Ovary (tissue), 9 donors: ENCODE results near the gene DDTL. TPM values are rescaled to one million over a fixed set of nuclear protein-coding genes. Genes with fewer than 3 reads are reported as not detected.
"Not testable (repeated sequence)": the region's sequence is repeated elsewhere in the genome, so short reads cannot be mapped to it uniquely, and the experiment has no call there.

ENCODE experiments used
- DNase-seq, 5 donors: peaks; one replicate each; pipeline ENCODE4 v3.0.0-alpha.2; 2019 to 2020
- H3K27ac ChIP-seq, 2 donors: fragments of 200-600 bp; one replicate each; pipeline versions ENCODE4 v1.5.1 to v1.8.0; 2019 to 2022
- H3K27me3 ChIP-seq: fragments of 200-600 bp; one replicate; pipeline ENCODE4 v1.8.0; 2022
- H3K36me3 ChIP-seq: fragments of 200-600 bp; sonication (generic); one replicate; pipeline ENCODE4 v1.5.1; 2019
- H3K4me1 ChIP-seq: one replicate; pipeline ENCODE4 v1.8.1; 2013; ENCODE audit warnings: mild to moderate bottlenecking, moderate library complexity; ENCODE audit not compliant: insufficient read depth
- H3K4me3 ChIP-seq: fragments of 200-600 bp; sonication (generic); one replicate; pipeline ENCODE4 v1.5.1; 2017
- H3K9me3 ChIP-seq, 2 donors: fragments of 200-600 bp in 1 of 2; sonication (generic) in 1 of 2; one replicate each; pipeline versions ENCODE4 v1.5.1 to v1.8.1; 2013 to 2019; ENCODE audit warnings: mild to moderate bottlenecking in 1 of 2, moderate library complexity in 1 of 2
- CTCF ChIP-seq, 3 donors: fragments of 450-650 bp in 2 of 3; fragments of 200-600 bp in 1 of 3; IDR thresholded peaks; one replicate each; pipeline versions ENCODE4 v1.5.1 to v1.8.0; 2016 to 2022; ENCODE audit warnings: antibody characterized with exemption in 3 of 3, mild to moderate bottlenecking in 1 of 3
- EP300 ChIP-seq: sonication (generic); formaldehyde crosslinking; IDR thresholded peaks from one replicate; pipeline ENCODE4 v1.6.1; 2017; ENCODE audit warnings: antibody characterized with exemption
- POLR2A ChIP-seq: fragments of 450-650 bp; IDR thresholded peaks from one replicate; pipeline ENCODE4 v1.6.1; 2017; ENCODE audit warnings: antibody characterized with exemption, mild to moderate bottlenecking, moderate library complexity
- WGBS, 3 donors: extraction: QIAGEN DNeasy Blood & Tissue Kit in 1 of 3; methylation state at CpG; one replicate each; pipeline versions ENCODE4 v1.1.5 to v1.1.7; 2013 to 2017; 5-methylcytosine and 5-hydroxymethylcytosine counted together
- intact Hi-C, 4 donors: fragments of 100-400 bp; cut with DNase I; formaldehyde crosslinking; loops; one replicate each; pipeline versions ENCODE4 v1.11.0 to v1.15.1; 2022 to 2023
- polyA plus RNA-seq, 2 donors: library from polyadenylated mRNA; stranded (reverse); fragments of 200-250 nt in 1 of 2; fragments of 350-450 nt in 1 of 2; fragmentation: Illumina TruSeq in 1 of 2; extraction: RNeasy Lipid Tissue Mini Kit (QIAGEN cat#74804) in 1 of 2; gene quantifications; one replicate each; pipeline ENCODE4 v1.2.3, GENCODE V29; 2013 to 2014
- total RNA-seq, 7 donors: library from RNA; depleted of rRNA in 2 of 7; stranded (reverse); fragments of >200 nt in 2 of 7; fragmentation: NEBNext Ultra II Directional in 3 of 7; extraction: Animal tissue kit (Norgen Biotek cat#: 25700) in 3 of 7; gene quantifications; one replicate each; pipeline versions ENCODE4 v1.1.0 to v1.2.4, GENCODE V29; 2016 to 2023
- donor health status: DM: no; HTN: no; CAD: no; lungs with moderate emphysema.
- donor health status: DM: no; HTN: no; CAD: no.
- donor health status: Bipolar disorder and iron deficiency.
- donor health status: DM: yes; HTN: yes; CAD: no.
- donor health status: DM: no; HTN: no; CAD: no.
- donor health status: DM: yes; HTN: yes; CAD: no.

The DDTL gene
- total and polyA plus RNA-seq, 9 donors, result 1.4 to 5.1 (median 3.3) TPM; not detected in 2

- peak in 1 of 5 donors; percentile 59 for DNase-seq
- TF ChIP-seq CTCF (IDR thresholded peaks at IDR 0.05) (peak in 2 of 3 donors; percentile 28 to 57), POLR2A (no peak)
- H3K27ac ChIP-seq, result no peak overlapping the region
- H3K4me3 ChIP-seq, result no peak overlapping the region
- no peaks in the 10 kb centered on the region for H3K4me1 ChIP-seq
- intact Hi-C loops, result no loop called here
- WGBS, 3 donors, result 44% methylated on average over 5 of the region's 6 CpGs; no CpG with 5 or more reads in 2 of the 3 donors
- no peaks in the 10 kb centered on the region for H3K36me3 ChIP-seq
- H3K9me3 ChIP-seq, result no peaks in the 10 kb centered on the region
- H3K27me3 ChIP-seq, result no peaks in the 10 kb centered on the region
Measured at GRCh38 chr22:23984430-23984829, 17.7 kb downstream of the DDTL start.

GRCh38 chr22:23986089-23986488 lies 19.4 kb downstream of the DDTL start:
- intact Hi-C loops, H3K27ac ChIP-seq, H3K36me3 ChIP-seq, H3K4me3 ChIP-seq, H3K27me3 ChIP-seq, H3K9me3 ChIP-seq, DNase-seq, H3K4me1 ChIP-seq: not testable (repeated sequence)
- WGBS, 3 donors, result 89% methylated on average over 8 of the region's 8 CpGs; no CpG with 5 or more reads in 2 of the 3 donors

- intact Hi-C loops, H3K27me3 ChIP-seq, H3K9me3 ChIP-seq, H3K36me3 ChIP-seq, H3K4me3 ChIP-seq, DNase-seq, H3K27ac ChIP-seq, H3K4me1 ChIP-seq: not testable (repeated sequence)
- WGBS, 3 donors, result 75% methylated on average over 4 of the region's 4 CpGs; no CpG with 5 or more reads in 2 of the 3 donors
Measured at GRCh38 chr22:23986538-23987178, 20.0 kb downstream of the DDTL start.

- H3K4me3 ChIP-seq, H3K36me3 ChIP-seq, H3K4me1 ChIP-seq, H3K9me3 ChIP-seq, H3K27me3 ChIP-seq, intact Hi-C loops, DNase-seq, H3K27ac ChIP-seq: not testable (repeated sequence)
- 57 to 89% (median 88%) methylated on average over 1 to 2 of the region's 3 CpGs for WGBS, 3 donors
Measured at GRCh38 chr22:23989583-23990244, 23.0 kb downstream of the DDTL start.

GRCh38 chr22:23993080-23993479 lies 26.4 kb downstream of the DDTL start:
- DNase-seq, H3K27me3 ChIP-seq, H3K36me3 ChIP-seq, H3K27ac ChIP-seq, H3K4me3 ChIP-seq, H3K4me1 ChIP-seq, H3K9me3 ChIP-seq, intact Hi-C loops: not testable (repeated sequence)
- WGBS, 3 donors, result 54 to 83% (median 70%) methylated on average over 2 of the region's 2 CpGs

GRCh38 chr22:23993581-23994177 lies 27.0 kb downstream of the DDTL start:
- WGBS, 3 donors, result 46 to 69% (median 61%) methylated on average over 4 of the region's 4 CpGs
- H3K4me3 ChIP-seq, H3K27me3 ChIP-seq, H3K36me3 ChIP-seq, DNase-seq, H3K4me1 ChIP-seq, H3K9me3 ChIP-seq, intact Hi-C loops, H3K27ac ChIP-seq: not testable (repeated sequence)

GRCh38 chr22:23997092-23997491 lies 30.4 kb downstream of the DDTL start:
- no peak for DNase-seq
- intact Hi-C loops, result no loop called here
- Histone ChIP-seq H3K27me3 (no peaks in the 10 kb centered on the region), H3K36me3 (no peaks in the 10 kb centered on the region), H3K27ac (no peak overlapping the region), H3K4me3 (no peak overlapping the region), H3K9me3 (no peaks in the 10 kb centered on the region), H3K4me1 (no peaks in the 10 kb centered on the region)
- TF ChIP-seq CTCF (IDR thresholded peaks at IDR 0.05) (no peak), POLR2A (no peak), EP300 (no peak)
- 40 to 58% (median 48%) methylated on average over 3 of the region's 3 CpGs for WGBS, 3 donors

- H3K36me3 ChIP-seq, H3K27me3 ChIP-seq, H3K4me1 ChIP-seq, intact Hi-C loops, H3K27ac ChIP-seq, H3K9me3 ChIP-seq, DNase-seq, H3K4me3 ChIP-seq: not testable (repeated sequence)
- WGBS, 3 donors, result 67 to 74% (median 70%) methylated on average over 7 of the region's 7 CpGs
Measured at GRCh38 chr22:23999779-24000178, 33.1 kb downstream of the DDTL start.
